ENCODE results near the gene CELF3. TPM values are rescaled to one million over a fixed set of nuclear protein-coding genes. Genes with fewer than 3 reads are reported as not detected.
A peak's percentile ranks its signal among the peaks of the same experiment; 100 is the strongest.

CELF3 gene
- total RNA-seq, 1 experiment from 2014 or later: 0.42 TPM

GRCh38 chr1:151714820-151715725 is 1.5 kb downstream of the CELF3 start:
- TF ChIP-seq ATF1 (CRISPR knock-in tag; IDR thresholded peaks at IDR 0.05) (no peak), ZNF423 (CRISPR knock-in tag; IDR thresholded peaks at IDR 0.05) (no peak), OVOL2 (CRISPR knock-in tag; IDR thresholded peaks at IDR 0.05; ENCODE audit: borderline replicate concordance) (no peak), NFYB (CRISPR knock-in tag; conservative IDR thresholded peaks at IDR 0.05; ENCODE audit: low read depth) (no peak), SMAD4 (CRISPR knock-in tag; IDR thresholded peaks at IDR 0.05) (no peak), ZBTB21 (CRISPR knock-in tag; IDR thresholded peaks at IDR 0.05; ENCODE audit: borderline replicate concordance) (no peak), CTCF (IDR thresholded peaks at IDR 0.05) (no peak), MYBL2 (CRISPR knock-in tag; IDR thresholded peaks at IDR 0.05) (no peak), ZNF219 (CRISPR knock-in tag; IDR thresholded peaks at IDR 0.05; ENCODE audit: borderline replicate concordance) (no peak), EMX1 (CRISPR knock-in tag; IDR thresholded peaks at IDR 0.05) (no peak), ZNF425 (CRISPR knock-in tag; conservative IDR thresholded peaks at IDR 0.05) (no peak), HMGXB4 (CRISPR knock-in tag; IDR thresholded peaks at IDR 0.05) (no peak), ERG (CRISPR knock-in tag; IDR thresholded peaks at IDR 0.05) (no peak), SOX15 (CRISPR knock-in tag; IDR thresholded peaks at IDR 0.05) (no peak), CDX4 (CRISPR knock-in tag; IDR thresholded peaks at IDR 0.05; ENCODE audit: borderline replicate concordance) (no peak), E2F5 (CRISPR knock-in tag; IDR thresholded peaks at IDR 0.05) (no peak), PRRX2 (CRISPR knock-in tag; IDR thresholded peaks at IDR 0.05) (no peak), GTF2I (CRISPR knock-in tag; conservative IDR thresholded peaks at IDR 0.05) (no peak), NFE2L1 (CRISPR knock-in tag; IDR thresholded peaks at IDR 0.05) (no peak), JUN (CRISPR knock-in tag; IDR thresholded peaks at IDR 0.05) (no peak)
- Mint-ChIP-seq H3K36me3 (no peaks in the 10 kb centered on the region), H3K4me3 (0 out of 2 replicates have a peak overlapping the region, but pooled peaks have one; percentile 75), H3K4me1 (peaks cover 21% of the 10 kb centered on the region), H3K27ac (no peak overlapping the region), H3K9me3 (no peaks in the 10 kb centered on the region), H3K27me3 (ENCODE audit: low read depth) (peaks cover 46% of the 10 kb centered on the region)
- POLR2A ChIA-PET: interaction anchor here (0.7 to 2.1 kb wide), 2 partner anchors 14 to 204 kb away, joined by 3 to 7 read pairs; partner anchors contain the start of gene CGN
- DNase-seq (ENCODE audit: low spot score): peak; percentile 40
- ATAC-seq: no peak
- CTCF ChIA-PET: interaction anchor here (0.7 to 3.9 kb wide), 18 partner anchors 9 to 374 kb away, joined by 3 to 48 read pairs (median 4); partner anchors contain the start of genes CGN and SNX27
